ENCODE data around the gene LGR5.

DNA sequence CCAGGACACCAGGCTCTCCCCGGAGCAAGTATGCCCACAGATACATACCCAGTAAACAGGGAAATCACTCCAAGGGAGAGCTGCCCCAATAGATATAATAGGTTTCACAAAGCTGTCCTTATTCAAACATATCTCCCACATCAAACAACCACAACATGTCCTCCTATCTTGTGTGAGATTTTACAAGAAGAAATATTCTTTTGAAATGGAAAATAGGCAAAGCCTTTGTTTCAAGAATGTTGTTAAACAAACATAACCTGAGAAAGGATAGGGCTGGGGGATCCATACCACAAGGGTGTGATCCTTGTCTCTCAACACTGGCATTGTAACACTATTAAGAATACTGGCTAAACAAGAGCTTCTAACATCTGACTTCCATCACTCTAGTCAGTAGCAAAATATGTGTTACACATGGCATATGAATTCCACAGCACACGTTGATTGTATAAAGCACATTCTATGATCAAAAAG is 32.9 kb downstream of the LGR5 start:
- TF ChIP-seq, protein P1, sequence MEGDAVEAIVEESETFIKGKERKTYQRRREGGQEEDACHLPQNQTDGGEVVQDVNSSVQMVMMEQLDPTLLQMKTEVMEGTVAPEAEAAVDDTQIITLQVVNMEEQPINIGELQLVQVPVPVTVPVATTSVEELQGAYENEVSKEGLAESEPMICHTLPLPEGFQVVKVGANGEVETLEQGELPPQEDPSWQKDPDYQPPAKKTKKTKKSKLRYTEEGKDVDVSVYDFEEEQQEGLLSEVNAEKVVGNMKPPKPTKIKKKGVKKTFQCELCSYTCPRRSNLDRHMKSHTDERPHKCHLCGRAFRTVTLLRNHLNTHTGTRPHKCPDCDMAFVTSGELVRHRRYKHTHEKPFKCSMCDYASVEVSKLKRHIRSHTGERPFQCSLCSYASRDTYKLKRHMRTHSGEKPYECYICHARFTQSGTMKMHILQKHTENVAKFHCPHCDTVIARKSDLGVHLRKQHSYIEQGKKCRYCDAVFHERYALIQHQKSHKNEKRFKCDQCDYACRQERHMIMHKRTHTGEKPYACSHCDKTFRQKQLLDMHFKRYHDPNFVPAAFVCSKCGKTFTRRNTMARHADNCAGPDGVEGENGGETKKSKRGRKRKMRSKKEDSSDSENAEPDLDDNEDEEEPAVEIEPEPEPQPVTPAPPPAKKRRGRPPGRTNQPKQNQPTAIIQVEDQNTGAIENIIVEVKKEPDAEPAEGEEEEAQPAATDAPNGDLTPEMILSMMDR (optimal IDR thresholded peaks at IDR 0.05 in 1 of 3, IDR thresholded peaks at IDR 0.05 in 1 of 3, conservative IDR thresholded peaks at IDR 0.05 in 1 of 3; ENCODE audit: extremely low read depth in 1 of 3, insufficient read depth in 2 of 3, low read length in 3 of 3): no peak
- TF ChIP-seq EZH2 (IDR thresholded peaks at IDR 0.05; ENCODE audit: low read length): no peak
